ENCODE results near the gene GALNT9. TPM values are rescaled to one million over a fixed set of nuclear protein-coding genes. Genes with fewer than 3 reads are reported as not detected.
"Not testable (repeated sequence)": the region's sequence is repeated elsewhere in the genome, so short reads cannot be mapped to it uniquely, and the experiment has no call there.

The GALNT9 gene
- polyA plus RNA-seq, 1 donor from 2014 or later, result 13.5 TPM

- Histone ChIP-seq H3K27ac (ENCODE audit: low read length) (no peak overlapping the region), H3K36me3 (ENCODE audit: insufficient read depth, low read length) (no peaks in the 10 kb centered on the region), H3K9ac (ENCODE audit: low read length) (no peak overlapping the region), H3K27me3 (ENCODE audit: insufficient read depth, low read depth, low read length) (no peaks in the 10 kb centered on the region), H3K4me2 (ENCODE audit: low read length) (no peak overlapping the region), H3K9me3 (ENCODE audit: low read length) (no peaks in the 10 kb centered on the region), H3K4me3 (ENCODE audit: low read length) (no peak overlapping the region), H4K20me1 (ENCODE audit: insufficient read depth) (no peaks in the 10 kb centered on the region), H2AFZ (ENCODE audit: low read depth, low read length) (no peak overlapping the region), H3F3A (ENCODE audit: insufficient read depth, low read length, poor library complexity, severe bottlenecking) (no peaks in the 10 kb centered on the region), H3K79me2 (replicated peaks; ENCODE audit: insufficient read depth, low read length) (no peaks in the 10 kb centered on the region), H3K9me2 (ENCODE audit: insufficient read depth, low read length) (no peaks in the 10 kb centered on the region)
- TF ChIP-seq SMC3 (conservative IDR thresholded peaks at IDR 0.05; ENCODE audit: poor library complexity) (no peak), REST (IDR thresholded peaks at IDR 0.05; ENCODE audit: borderline replicate concordance) (no peak), TAF1 (IDR thresholded peaks at IDR 0.05; ENCODE audit: low read depth) (no peak), POLR2AphosphoS5 (IDR thresholded peaks at IDR 0.05) (no peak), RAD21 (conservative IDR thresholded peaks at IDR 0.05) (no peak), CTCF (IDR thresholded peaks at IDR 0.05; ENCODE audit: poor library complexity, severe bottlenecking) (no peak), MXI1 (conservative IDR thresholded peaks at IDR 0.05; ENCODE audit: poor library complexity, severe bottlenecking) (no peak), EP300 (conservative IDR thresholded peaks at IDR 0.05; ENCODE audit: poor library complexity, severe bottlenecking) (no peak), EZH2 (IDR thresholded peaks at IDR 0.05; ENCODE audit: borderline replicate concordance, insufficient read depth, low read length, poor library complexity, severe bottlenecking) (no peak)
These were observed 23.2 kb downstream of the GALNT9 start for GRCh38 chr12:132305991-132306884.

GRCh38 chr12:132305560-132305966, 23.8 kb downstream of the GALNT9 start:
- Histone ChIP-seq H3K4me2 (ENCODE audit: low read length) (no peak overlapping the region), H3K36me3 (ENCODE audit: insufficient read depth, low read length) (no peaks in the 10 kb centered on the region), H2AFZ (ENCODE audit: low read depth, low read length) (no peak overlapping the region), H3K9me3 (ENCODE audit: low read length) (no peaks in the 10 kb centered on the region), H3K9me2 (ENCODE audit: insufficient read depth, low read length) (no peaks in the 10 kb centered on the region), H3K27ac (ENCODE audit: low read length) (no peak overlapping the region), H3K4me3 (ENCODE audit: low read length) (no peak overlapping the region), H3K79me2 (replicated peaks; ENCODE audit: insufficient read depth, low read length) (no peaks in the 10 kb centered on the region), H4K20me1 (ENCODE audit: insufficient read depth) (no peaks in the 10 kb centered on the region), H3K27me3 (ENCODE audit: insufficient read depth, low read depth, low read length) (no peaks in the 10 kb centered on the region), H3K9ac (ENCODE audit: low read length) (no peak overlapping the region), H3F3A (ENCODE audit: insufficient read depth, low read length, poor library complexity, severe bottlenecking) (no peaks in the 10 kb centered on the region)
- TF ChIP-seq REST (IDR thresholded peaks at IDR 0.05; ENCODE audit: borderline replicate concordance) (no peak), EZH2 (IDR thresholded peaks at IDR 0.05; ENCODE audit: borderline replicate concordance, insufficient read depth, low read length, poor library complexity, severe bottlenecking) (no peak)

GRCh38 chr12:132304866-132305265, 24.5 kb downstream of the GALNT9 start:
- not testable (repeated sequence) for H2AFZ ChIP-seq (ENCODE audit: low read depth, low read length); H3K4me2 ChIP-seq (ENCODE audit: low read length); H3K79me2 ChIP-seq (replicated peaks; ENCODE audit: insufficient read depth, low read length); H4K20me1 ChIP-seq (ENCODE audit: insufficient read depth); H3K9ac ChIP-seq (ENCODE audit: low read length); H3K9me2 ChIP-seq (ENCODE audit: insufficient read depth, low read length); H3K4me3 ChIP-seq (ENCODE audit: low read length); H3K9me3 ChIP-seq (ENCODE audit: low read length); H3K27ac ChIP-seq (ENCODE audit: low read length); H3K36me3 ChIP-seq (ENCODE audit: insufficient read depth, low read length); H3F3A ChIP-seq (ENCODE audit: insufficient read depth, low read length, poor library complexity, severe bottlenecking); H3K27me3 ChIP-seq (ENCODE audit: insufficient read depth, low read depth, low read length)
